C4-2B (cell line): ENCODE data around the gene TBC1D22A.

Source experiments
- H3K27ac ChIP-seq: fragments of 450-650 bp; 2 replicates; pipeline ENCODE4 v1.5.1; 2017
- ZFX ChIP-seq: fragments of 450-650 bp; IDR thresholded peaks from 2 replicates; pipeline ENCODE4 v1.6.1; 2017
- TF ChIP-seq, protein P1 (sequence below): fragments of 450-650 bp; conservative IDR thresholded peaks from 2 replicates; pipeline ENCODE4 v1.5.1; 2017; ENCODE audit warnings: mild to moderate bottlenecking

Gene TBC1D22A

DNA sequence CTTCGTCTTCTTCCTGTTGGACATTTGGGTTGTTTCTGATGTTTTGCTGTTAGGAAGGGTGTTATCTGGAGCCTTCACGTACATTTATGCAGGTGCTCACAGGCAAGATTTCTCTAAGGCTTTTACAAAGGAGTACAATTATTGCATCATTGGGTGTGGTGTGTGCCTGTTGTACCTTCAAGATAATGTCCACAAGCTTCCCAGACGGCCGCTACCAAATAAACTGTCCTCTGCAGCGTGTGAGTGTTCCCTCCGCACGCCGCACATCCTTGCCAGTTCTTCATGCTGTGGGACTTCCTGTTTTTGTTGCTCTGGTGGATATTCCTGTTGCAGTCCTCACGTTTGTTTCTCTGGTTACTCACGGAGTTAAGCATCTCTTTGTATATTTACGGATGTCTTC, 133.3 kb downstream of the TBC1D22A start:
- no peak for TF ChIP-seq ZFX
- TF ChIP-seq, protein P1, sequence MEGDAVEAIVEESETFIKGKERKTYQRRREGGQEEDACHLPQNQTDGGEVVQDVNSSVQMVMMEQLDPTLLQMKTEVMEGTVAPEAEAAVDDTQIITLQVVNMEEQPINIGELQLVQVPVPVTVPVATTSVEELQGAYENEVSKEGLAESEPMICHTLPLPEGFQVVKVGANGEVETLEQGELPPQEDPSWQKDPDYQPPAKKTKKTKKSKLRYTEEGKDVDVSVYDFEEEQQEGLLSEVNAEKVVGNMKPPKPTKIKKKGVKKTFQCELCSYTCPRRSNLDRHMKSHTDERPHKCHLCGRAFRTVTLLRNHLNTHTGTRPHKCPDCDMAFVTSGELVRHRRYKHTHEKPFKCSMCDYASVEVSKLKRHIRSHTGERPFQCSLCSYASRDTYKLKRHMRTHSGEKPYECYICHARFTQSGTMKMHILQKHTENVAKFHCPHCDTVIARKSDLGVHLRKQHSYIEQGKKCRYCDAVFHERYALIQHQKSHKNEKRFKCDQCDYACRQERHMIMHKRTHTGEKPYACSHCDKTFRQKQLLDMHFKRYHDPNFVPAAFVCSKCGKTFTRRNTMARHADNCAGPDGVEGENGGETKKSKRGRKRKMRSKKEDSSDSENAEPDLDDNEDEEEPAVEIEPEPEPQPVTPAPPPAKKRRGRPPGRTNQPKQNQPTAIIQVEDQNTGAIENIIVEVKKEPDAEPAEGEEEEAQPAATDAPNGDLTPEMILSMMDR = no peak

DNA sequence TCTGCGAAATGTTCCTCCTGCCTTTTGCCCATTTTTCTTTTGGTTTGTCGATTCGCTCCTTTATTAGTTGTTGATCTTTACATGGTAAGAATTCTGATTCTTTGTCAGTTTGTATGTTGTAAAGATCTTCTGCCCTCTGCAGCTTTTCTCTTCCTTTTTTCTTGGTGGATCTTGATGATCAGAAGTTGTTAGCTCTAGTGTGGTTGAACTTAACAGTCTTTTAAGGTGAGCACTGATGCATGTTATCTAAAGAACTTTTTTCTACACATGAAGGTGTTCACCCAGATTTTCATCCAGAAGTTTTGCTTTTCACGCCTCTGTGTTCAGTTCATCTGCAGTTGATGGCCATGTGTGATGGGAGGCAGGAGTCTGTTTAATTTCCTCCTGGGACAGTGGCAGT, 133.7 kb downstream of the TBC1D22A start:
- H3K27ac ChIP-seq = no peak overlapping the region

More for the DNA sequence above, 133.3 kb downstream of the TBC1D22A start:
- no peak overlapping the region for H3K27ac ChIP-seq

DNA sequence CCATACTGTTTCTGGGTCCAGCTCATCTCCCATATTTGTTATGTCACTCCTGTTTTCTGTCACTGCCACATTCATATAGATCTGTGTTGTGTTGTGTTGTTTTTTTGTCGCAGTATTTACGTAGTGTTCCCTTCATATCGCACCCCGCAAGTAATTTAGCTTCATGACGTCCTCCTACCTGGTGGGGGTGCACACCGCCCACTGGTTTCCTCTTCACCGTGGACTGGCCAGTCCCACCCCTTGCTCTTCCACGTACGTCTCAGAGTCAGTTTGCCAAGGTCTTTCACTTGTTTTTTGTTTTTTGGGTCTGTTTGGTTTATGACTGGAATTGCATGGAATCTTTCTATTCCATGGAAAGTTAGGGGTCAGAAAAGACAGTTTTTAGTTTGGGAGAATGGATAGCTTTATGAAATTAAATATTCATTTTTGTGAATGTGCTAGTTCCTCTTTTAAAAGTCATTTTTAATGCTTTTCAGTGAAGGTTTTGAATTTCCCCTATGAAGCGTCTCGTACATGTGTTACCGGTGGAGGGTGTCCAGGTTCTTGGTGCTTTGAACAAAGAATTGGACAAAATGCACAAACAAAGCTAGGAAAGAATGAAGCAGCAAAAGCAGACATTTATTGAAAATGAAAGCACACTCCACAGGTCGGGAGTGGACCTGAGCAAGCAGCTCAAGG, 134.3 kb downstream of the TBC1D22A start:
- H3K27ac ChIP-seq = no peak overlapping the region
- TF ChIP-seq ZFX = no peak
- TF ChIP-seq, protein P1 = no peak

More for the DNA sequence above, 133.7 kb downstream of the TBC1D22A start:
- TF ChIP-seq, protein P1 = no peak

DNA sequence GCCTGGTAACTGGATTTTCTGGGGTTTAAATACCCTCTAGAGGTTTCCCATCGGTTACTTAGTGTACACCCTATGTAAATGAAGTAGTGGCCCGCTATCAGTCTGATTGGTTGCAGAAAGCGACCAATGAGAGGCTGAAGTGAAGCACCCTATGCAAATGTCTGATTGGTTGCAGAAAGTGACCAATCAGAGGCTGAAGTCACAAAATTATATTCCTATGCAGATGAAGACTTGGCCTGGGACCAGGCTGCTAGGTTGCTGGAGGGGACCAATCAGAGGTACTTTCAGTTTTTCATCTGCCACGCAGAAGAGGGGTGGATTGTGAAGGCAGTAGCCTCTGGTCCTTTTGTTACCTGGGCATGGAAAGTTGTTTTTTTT, 134.8 kb downstream of the TBC1D22A start:
- TF ChIP-seq ZFX = no peak
- TF ChIP-seq, protein P1 = no peak
- no peak overlapping the region for H3K27ac ChIP-seq

DNA sequence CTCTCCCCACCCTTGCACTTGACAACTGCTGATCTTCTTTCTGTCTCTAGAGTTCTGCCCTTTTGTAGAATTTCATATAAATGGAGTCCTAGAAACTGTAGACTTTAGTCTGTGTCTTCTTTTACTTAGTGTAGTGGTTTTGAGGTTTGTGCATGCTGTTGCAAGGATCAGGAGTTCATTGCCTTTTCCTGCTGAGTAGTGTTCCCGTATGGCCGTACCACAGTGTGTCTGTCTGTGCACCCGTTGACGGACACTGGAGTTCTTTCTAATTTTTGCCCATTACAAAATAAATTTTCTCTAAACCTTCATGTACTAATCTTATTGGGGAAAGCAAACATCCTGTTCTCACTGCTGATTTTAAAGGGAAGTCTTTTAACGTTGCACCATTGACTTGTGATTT, 138.1 kb downstream of the TBC1D22A start:
- no peak for TF ChIP-seq ZFX
- TF ChIP-seq, protein P1 = no peak
- H3K27ac ChIP-seq = no peak overlapping the region; the same call in 1 of the 2 replicates

DNA sequence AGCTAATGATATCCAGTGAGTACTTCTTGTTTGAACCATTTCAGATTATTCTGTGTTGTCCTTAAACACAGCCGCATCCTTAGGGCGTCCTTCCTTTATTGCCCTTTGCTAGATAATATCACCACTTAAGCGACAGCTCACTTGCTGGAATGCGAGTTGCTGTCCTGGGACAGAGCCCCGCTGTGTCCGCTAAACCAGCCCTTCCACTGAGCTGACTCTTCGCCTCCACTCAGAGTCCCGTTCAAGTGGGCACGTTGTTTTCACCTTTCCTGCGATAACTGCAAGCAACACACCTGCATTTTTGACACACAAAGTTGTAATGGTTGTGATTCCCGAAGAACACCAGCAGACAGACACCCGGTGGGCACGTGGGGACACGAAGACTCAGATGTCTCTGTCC, 140.0 kb downstream of the TBC1D22A start:
- TF ChIP-seq ZFX = no peak
- TF ChIP-seq, protein P1 = no peak
- H3K27ac ChIP-seq = no peak overlapping the region

DNA sequence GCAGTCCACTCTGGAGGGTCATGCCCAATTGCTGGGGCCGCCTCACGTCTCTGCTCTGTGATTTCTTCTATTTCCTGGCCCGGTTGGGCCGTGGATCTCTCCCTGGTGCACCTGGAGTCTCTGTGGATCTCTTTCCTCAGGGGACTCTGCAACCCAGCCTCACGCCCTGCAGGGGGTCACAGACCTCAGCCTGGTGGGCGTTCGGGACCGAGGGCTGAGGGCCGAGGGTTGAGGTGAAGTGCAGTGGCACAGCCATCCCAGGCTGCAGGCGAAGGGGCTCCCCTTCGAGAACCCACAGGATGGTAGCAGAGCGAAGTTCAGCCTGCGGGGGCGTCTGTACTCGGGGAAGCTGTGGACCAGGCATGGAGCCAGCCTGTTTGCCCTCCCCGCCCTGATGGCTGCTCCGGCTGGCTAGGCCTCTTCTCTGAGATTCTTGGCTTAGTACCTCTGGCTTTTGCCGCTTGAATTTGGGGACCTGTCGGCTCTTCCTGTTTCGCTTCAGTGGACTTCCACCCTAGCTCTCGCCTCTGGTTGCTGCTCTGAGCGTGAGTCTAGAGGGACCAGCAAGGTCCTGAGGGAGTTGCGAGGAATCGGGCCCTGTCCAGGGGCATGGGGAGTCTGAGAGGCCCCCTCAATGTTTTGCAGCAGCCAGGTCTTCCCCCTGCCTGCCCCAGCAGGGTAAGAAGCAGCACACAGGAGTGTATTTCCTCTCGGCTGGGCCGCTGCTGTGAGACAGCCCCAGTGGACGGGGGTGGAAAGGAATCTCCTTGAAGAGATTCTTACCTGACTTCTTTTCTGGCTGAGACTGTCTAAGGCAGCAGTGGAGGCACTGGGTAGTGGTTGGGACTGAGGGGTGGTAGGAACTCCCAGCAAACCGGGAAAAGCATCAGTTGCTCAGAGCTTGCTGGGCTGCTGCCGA, 140.8 kb downstream of the TBC1D22A start:
- no peak overlapping the region for H3K27ac ChIP-seq
- TF ChIP-seq ZFX = no peak
- TF ChIP-seq, protein P1 = no peak
